ENCODE results near the gene ADGRB3. TPM values are rescaled to one million over a fixed set of nuclear protein-coding genes. Genes with fewer than 3 reads are reported as not detected.
"Not testable (repeated sequence)": the region's sequence is repeated elsewhere in the genome, so short reads cannot be mapped to it uniquely, and the experiment has no call there.

ADGRB3 gene
- total RNA-seq, 3 donors from 2014 or later: 1.1 to 2.3 (median 1.2) TPM

DNA sequence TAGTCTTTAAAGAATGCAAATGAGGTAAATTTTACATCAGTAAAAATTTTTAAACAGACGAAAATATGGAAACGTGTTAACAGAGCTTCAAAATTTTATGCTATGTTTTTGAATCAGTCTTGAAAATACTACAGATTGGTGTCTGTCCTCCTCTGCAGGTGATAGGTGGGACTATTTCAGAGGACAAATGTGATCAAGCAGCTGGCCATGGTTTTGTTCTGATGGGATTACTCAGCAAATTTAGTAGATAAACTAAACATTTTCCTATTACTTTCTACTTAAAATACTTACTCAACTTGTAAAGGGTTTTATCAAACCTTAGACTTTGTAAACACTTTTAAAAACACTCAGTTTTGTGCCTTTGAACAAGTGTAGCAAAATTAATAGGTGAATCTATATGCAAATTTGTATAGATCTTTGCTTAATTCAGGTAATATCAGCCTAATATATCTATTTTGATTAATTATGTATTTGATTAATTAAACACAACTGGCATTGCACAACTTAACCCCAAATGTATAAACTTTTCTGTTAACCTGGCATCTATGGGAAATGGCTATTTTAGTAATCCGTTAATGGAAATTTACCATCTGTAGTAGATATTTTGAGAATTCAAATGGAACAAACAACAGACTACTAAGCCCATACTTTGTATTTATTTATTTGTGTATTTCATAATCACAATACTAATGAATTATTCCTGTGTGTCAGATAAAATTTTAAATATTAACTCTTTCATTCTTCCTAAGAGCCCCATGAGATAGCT, 22.5 kb downstream of the ADGRB3 start:
- intact Hi-C loops (cut with DNase I; ENCODE audit: low total_unique reads): no loop called here
- H3K27me3 ChIP-seq: no peaks in the 10 kb centered on the region
- H3K4me3 ChIP-seq: no peak overlapping the region
- H3K27ac ChIP-seq: no peak overlapping the region
- H3K36me3 ChIP-seq: no peaks in the 10 kb centered on the region
- H3K4me1 ChIP-seq: no peaks in the 10 kb centered on the region
- no peaks in the 10 kb centered on the region for H3K9me3 ChIP-seq
- no peak for DNase-seq (ENCODE audit: low spot score in 2 of 2)
- no peak for TF ChIP-seq POLR2AphosphoS5 (IDR thresholded peaks at IDR 0.05)
- no peak for TF ChIP-seq POLR2A (IDR thresholded peaks at IDR 0.05)
- TF ChIP-seq CTCF (IDR thresholded peaks at IDR 0.05): no peak

DNA sequence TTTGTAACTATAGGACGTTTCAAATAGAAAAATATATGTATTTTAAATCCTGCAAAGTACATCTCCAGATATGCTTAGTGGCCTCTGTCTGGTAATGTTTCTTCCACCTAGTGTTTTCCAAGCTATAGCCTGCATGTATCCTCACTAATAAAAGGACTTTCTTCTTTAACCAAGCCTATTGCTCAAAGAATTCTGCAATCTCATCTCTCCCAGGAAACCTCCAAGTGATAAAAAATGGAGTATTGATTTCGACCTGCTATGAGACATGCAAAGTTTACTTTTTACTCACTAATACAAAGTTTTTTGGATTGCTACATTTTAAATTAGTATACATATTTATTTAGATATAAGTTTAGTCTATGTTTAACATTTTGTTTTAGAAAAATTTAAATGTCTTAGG, 23.3 kb downstream of the ADGRB3 start:
- Histone ChIP-seq H3K4me3 (no peak overlapping the region), H3K9me3 (no peaks in the 10 kb centered on the region), H3K27me3 (no peaks in the 10 kb centered on the region), H3K4me1 (no peaks in the 10 kb centered on the region), H3K27ac (no peak overlapping the region), H3K36me3 (no peaks in the 10 kb centered on the region)
- TF ChIP-seq POLR2A (IDR thresholded peaks at IDR 0.05) (no peak), CTCF (IDR thresholded peaks at IDR 0.05) (no peak), POLR2AphosphoS5 (IDR thresholded peaks at IDR 0.05) (no peak)
- intact Hi-C loops (cut with DNase I; ENCODE audit: low total_unique reads): no loop called here
- DNase-seq (ENCODE audit: low spot score in 2 of 2): no peak

- no peak overlapping the region for H3K4me3 ChIP-seq
- intact Hi-C loops (cut with DNase I; ENCODE audit: low total_unique reads): no loop called here
- no peaks in the 10 kb centered on the region for H3K4me1 ChIP-seq
- DNase-seq (ENCODE audit: low spot score in 2 of 2): no peak
- no peaks in the 10 kb centered on the region for H3K27me3 ChIP-seq
- H3K9me3 ChIP-seq: no peaks in the 10 kb centered on the region
- no peak for TF ChIP-seq CTCF (IDR thresholded peaks at IDR 0.05)
- no peak for TF ChIP-seq POLR2A (IDR thresholded peaks at IDR 0.05)
- no peak for TF ChIP-seq POLR2AphosphoS5 (IDR thresholded peaks at IDR 0.05)
- no peak overlapping the region for H3K27ac ChIP-seq
- H3K36me3 ChIP-seq: no peaks in the 10 kb centered on the region
These were observed 38.2 kb downstream of the ADGRB3 start for GRCh38 chr6:68673255-68673654.

DNA sequence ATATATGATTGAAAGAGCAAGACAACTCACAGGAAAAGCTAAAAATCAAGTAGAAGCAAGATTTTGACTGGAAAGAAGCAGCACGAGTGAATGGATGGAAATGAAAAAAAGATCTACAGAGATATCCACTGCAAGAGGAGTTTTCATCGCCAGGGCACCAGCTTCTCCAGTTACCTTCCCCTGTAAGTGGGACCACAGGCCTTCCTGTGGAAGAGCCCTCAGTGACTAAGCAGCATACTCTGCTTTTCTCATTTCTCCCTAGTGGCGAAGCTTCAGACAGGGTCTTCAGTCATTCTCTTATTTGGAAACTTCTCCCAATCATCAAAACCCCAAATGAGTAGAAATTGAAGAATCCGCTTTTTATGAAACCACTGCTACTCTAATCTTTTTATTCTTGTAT, 40.5 kb downstream of the ADGRB3 start:
- Histone ChIP-seq H3K36me3 (no peaks in the 10 kb centered on the region), H3K4me1 (no peaks in the 10 kb centered on the region), H3K9me3 (no peaks in the 10 kb centered on the region), H3K4me3 (no peak overlapping the region), H3K27me3 (no peaks in the 10 kb centered on the region), H3K27ac (no peak overlapping the region)
- no peak for TF ChIP-seq POLR2A (IDR thresholded peaks at IDR 0.05)
- TF ChIP-seq CTCF (IDR thresholded peaks at IDR 0.05): no peak
- no peak for TF ChIP-seq POLR2AphosphoS5 (IDR thresholded peaks at IDR 0.05)
- no peak for DNase-seq (ENCODE audit: low spot score in 2 of 2)
- intact Hi-C loops (cut with DNase I; ENCODE audit: low total_unique reads): no loop called here

- H3K27ac ChIP-seq; H3K4me3 ChIP-seq; H3K27me3 ChIP-seq; H3K4me1 ChIP-seq; H3K9me3 ChIP-seq; DNase-seq (ENCODE audit: low spot score in 2 of 2); intact Hi-C loops (cut with DNase I; ENCODE audit: low total_unique reads); H3K36me3 ChIP-seq: not testable (repeated sequence)
These were observed 41.0 kb downstream of the ADGRB3 start for GRCh38 chr6:68676094-68676493.

All from breast epithelium (tissue), 4 donors.